Measurements from ENCODE around the gene METTL15.
"Not testable (repeated sequence)": the region's sequence is repeated elsewhere in the genome, so short reads cannot be mapped to it uniquely, and the experiment has no call there.

Gene METTL15

DNA sequence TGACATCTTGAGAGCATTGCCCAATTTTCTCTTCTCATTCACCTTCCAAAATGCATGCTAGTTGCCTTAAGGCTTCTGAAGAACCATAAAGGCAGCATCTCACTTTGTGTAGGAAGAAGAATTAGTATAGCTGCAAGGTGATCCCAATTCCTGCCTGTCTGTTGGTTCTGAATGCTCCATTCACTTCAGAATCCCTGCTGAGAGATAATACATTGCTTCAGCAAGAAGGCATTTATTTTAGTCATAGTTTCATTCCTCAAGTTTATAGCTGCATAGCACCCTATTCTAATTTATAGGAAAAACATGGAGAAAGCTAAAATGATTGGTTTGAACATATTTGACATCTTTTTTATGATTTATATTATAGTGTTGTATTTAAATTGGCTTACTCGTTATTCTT, 181.3 kb downstream of the METTL15 start:
- no peak for DNase-seq
- no peaks in the 10 kb centered on the region for H3K4me1 Mint-ChIP-seq
- no peaks in the 10 kb centered on the region for H3K27me3 Mint-ChIP-seq (ENCODE audit: low read depth, poor library complexity)
- H3K27ac Mint-ChIP-seq = no peak overlapping the region
- TF ChIP-seq, protein P1, sequence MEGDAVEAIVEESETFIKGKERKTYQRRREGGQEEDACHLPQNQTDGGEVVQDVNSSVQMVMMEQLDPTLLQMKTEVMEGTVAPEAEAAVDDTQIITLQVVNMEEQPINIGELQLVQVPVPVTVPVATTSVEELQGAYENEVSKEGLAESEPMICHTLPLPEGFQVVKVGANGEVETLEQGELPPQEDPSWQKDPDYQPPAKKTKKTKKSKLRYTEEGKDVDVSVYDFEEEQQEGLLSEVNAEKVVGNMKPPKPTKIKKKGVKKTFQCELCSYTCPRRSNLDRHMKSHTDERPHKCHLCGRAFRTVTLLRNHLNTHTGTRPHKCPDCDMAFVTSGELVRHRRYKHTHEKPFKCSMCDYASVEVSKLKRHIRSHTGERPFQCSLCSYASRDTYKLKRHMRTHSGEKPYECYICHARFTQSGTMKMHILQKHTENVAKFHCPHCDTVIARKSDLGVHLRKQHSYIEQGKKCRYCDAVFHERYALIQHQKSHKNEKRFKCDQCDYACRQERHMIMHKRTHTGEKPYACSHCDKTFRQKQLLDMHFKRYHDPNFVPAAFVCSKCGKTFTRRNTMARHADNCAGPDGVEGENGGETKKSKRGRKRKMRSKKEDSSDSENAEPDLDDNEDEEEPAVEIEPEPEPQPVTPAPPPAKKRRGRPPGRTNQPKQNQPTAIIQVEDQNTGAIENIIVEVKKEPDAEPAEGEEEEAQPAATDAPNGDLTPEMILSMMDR (IDR thresholded peaks at IDR 0.05) = no peak
- H3K4me3 Mint-ChIP-seq = no peak overlapping the region
- H3K36me3 Mint-ChIP-seq (ENCODE audit: low read depth) = peaks cover 37% of the 10 kb centered on the region
- H3K9me3 Mint-ChIP-seq = peaks cover 7% of the 10 kb centered on the region

DNA sequence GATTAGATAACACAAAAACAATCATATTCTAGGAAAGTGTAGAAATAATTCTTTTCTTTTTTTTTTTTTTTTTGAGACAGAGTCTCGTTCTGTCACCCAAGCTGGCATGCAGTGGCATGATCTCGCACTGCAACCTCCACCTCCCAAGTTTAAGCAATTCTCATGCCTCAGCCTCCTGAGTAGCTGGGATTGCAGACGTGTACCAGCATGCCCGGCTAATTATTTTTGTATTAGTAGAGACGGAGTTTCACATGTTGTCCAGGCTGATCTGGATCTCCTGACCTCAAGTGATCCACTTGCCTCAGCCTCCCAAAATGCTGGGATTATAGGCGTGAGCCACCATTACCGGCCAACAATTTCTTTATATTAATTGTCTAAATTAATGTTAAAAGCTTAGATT, 182.8 kb downstream of the METTL15 start:
- Mint-ChIP-seq H3K36me3 (ENCODE audit: low read depth) (peaks cover 37% of the 10 kb centered on the region), H3K27ac (peak overlapping the region; percentile 57)
- not testable (repeated sequence) for H3K4me3 Mint-ChIP-seq; DNase-seq; H3K27me3 Mint-ChIP-seq (ENCODE audit: low read depth, poor library complexity); H3K4me1 Mint-ChIP-seq; H3K9me3 Mint-ChIP-seq

DNA sequence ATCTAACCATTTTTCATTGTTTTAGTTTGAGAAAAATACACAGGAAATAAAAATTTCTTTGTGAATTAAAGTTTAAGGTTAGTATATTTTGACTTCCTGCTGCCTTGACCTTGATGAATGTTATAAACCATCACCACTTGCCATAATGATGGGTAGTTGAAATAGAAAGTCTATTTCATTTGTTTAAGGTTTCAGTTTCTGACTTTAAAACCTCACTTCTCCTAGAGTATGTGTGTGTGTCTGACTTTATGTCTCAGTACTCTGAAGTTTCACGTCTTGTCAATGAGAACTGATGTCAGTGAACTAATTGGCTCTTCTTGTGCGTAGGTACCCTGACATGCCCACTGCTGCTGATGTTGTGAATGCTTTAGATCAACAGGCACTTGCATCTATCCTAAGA, 188.2 kb downstream of the METTL15 start:
- Mint-ChIP-seq H3K27ac (no peak overlapping the region), H3K36me3 (ENCODE audit: low read depth) (peaks cover 24% of the 10 kb centered on the region), H3K27me3 (ENCODE audit: low read depth, poor library complexity) (no peaks in the 10 kb centered on the region), H3K4me1 (no peaks in the 10 kb centered on the region), H3K4me3 (no peak overlapping the region), H3K9me3 (peaks cover 7% of the 10 kb centered on the region)
- DNase-seq = no peak
- TF ChIP-seq, protein P1 (IDR thresholded peaks at IDR 0.05) = no peak

DNA sequence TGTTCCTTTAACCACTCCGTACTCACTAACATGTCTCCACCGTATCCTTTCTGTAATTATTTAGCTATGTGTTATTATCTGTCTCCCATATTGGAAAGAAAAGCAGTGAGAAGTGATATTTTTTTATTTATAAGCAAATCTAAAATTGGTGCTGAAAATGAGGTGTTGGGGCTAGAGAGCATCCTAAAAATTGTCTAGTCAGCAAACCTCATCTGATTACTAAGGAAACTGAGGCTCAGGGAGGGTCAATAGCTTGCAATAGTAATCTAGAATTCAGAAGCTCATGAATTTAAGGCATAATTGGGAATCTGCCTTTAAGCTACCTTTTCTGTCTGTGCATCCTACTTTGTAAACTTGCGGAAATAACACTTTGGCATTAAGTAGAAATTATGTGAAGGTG, 190.0 kb downstream of the METTL15 start:
- H3K4me1 Mint-ChIP-seq = peaks cover 7% of the 10 kb centered on the region
- no peaks in the 10 kb centered on the region for H3K9me3 Mint-ChIP-seq
- H3K27me3 Mint-ChIP-seq (ENCODE audit: low read depth, poor library complexity) = no peaks in the 10 kb centered on the region
- H3K4me3 Mint-ChIP-seq = no peak overlapping the region
- H3K27ac Mint-ChIP-seq = no peak overlapping the region
- peaks cover 17% of the 10 kb centered on the region for H3K36me3 Mint-ChIP-seq (ENCODE audit: low read depth)
- no peak for DNase-seq
- TF ChIP-seq, protein P1 (IDR thresholded peaks at IDR 0.05) = no peak

DNA sequence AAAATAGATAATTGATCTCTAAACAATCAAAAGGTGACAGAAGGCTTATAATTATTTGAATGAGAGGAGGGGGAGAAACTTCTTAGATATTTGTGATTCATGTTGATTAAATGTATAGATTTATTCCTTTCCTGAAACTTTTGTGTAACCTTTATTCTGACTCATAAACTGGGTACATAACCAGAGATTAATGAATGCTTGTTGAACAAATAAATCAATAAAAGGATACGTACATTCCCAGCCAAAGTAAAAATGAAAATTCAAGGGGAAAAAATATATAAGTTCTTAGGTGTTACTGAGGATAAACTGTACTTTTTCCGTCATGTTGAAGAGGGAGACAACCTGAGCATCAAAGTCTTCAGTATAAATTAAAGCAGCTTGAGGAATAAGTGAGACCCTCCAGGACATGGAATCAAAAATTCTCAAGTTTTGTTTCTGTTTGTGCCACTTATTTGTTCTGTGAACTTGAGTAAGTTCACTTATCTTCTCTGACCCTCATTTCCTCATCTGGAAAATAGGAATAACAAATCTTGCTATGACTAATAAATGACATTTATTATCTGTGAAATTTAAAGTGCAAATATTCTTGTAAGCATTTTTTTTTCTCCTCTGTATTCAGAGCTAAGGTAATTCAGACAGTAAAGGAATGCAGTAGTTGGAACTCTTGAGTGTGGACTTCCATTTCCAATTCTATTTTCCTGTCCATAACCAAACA, 195.4 kb downstream of the METTL15 start:
- Mint-ChIP-seq H3K4me3 (no peak overlapping the region), H3K4me1 (peaks cover 7% of the 10 kb centered on the region), H3K9me3 (no peaks in the 10 kb centered on the region), H3K27ac (no peak overlapping the region), H3K27me3 (ENCODE audit: low read depth, poor library complexity) (no peaks in the 10 kb centered on the region), H3K36me3 (ENCODE audit: low read depth) (peaks cover 11% of the 10 kb centered on the region)
- DNase-seq = no peak
- TF ChIP-seq, protein P1 (IDR thresholded peaks at IDR 0.05) = no peak

DNA sequence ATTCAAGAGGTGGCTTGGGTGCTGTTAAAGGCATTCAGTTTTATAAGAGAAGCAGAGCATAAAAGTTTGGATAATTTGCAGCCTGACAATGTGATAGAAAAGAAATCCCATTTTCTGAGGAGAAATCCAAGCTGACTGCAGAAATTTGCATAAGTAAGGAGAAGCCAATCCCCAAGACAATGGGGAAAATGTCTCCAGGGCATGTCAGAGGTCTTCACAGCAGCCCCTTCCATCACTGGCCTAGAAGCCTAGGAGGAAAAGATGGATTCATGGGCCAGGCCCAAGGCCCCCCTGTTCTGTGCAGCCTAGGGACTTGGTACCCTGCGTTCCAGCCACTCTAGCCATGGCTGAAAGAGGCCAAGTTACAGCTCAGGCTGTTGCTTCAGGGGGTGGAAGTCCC, 207.3 kb downstream of the METTL15 start:
- no peak for DNase-seq
- Mint-ChIP-seq H3K4me3 (no peak overlapping the region), H3K27ac (no peak overlapping the region), H3K27me3 (ENCODE audit: low read depth, poor library complexity) (no peaks in the 10 kb centered on the region), H3K9me3 (peaks cover 9% of the 10 kb centered on the region), H3K36me3 (ENCODE audit: low read depth) (peaks cover 50% of the 10 kb centered on the region), H3K4me1 (no peaks in the 10 kb centered on the region)
- TF ChIP-seq, protein P1 (IDR thresholded peaks at IDR 0.05) = no peak

Data from nephron progenitor cell (in vitro differentiated cells).